Activated CD4-positive, alpha-beta T cell treated with anti-CD3 and anti-CD28 coated beads, Interleukin-2, amount 50 U/mL, for 4 hours (primary cell): Measurements from ENCODE around the gene PNPLA7.
A peak's percentile ranks its signal among the peaks of the same experiment; 100 is the strongest.

ENCODE experiments used
- DNase-seq, 2 experiments: peaks; one replicate each; pipeline ENCODE4 v3.0.0-alpha.2; 2020

The PNPLA7 gene

GRCh38 chr9:137446851-137447471, 103.2 kb downstream of the PNPLA7 start:
- DNase-seq, result no peak

GRCh38 chr9:137445930-137446431, 104.2 kb downstream of the PNPLA7 start:
- no peak for DNase-seq

- DNase-seq, result peak; percentile 85 to 91
Observed at GRCh38 chr9:137445275-137445807, 104.9 kb downstream of the PNPLA7 start.

GRCh38 chr9:137444106-137444790, 106.0 kb downstream of the PNPLA7 start:
- DNase-seq, result no peak

GRCh38 chr9:137441935-137442321, 108.3 kb downstream of the PNPLA7 start:
- no peak for DNase-seq

- DNase-seq, result no peak
Observed at GRCh38 chr9:137441289-137441934, 108.8 kb downstream of the PNPLA7 start, which contains the start of gene ENTPD8. Gene ENTPD8, minus strand, starts transcription at chr9:137441357. Its CDS starts 3,072 bp downstream, at chr9:137438285.

GRCh38 chr9:137439158-137439714, 111.0 kb downstream of the PNPLA7 start:
- DNase-seq, result no peak

- no peak for DNase-seq
Observed at GRCh38 chr9:137438591-137439157, 111.5 kb downstream of the PNPLA7 start.

GRCh38 chr9:137437691-137438590, 112.3 kb downstream of the PNPLA7 start:
- DNase-seq, result no peak

GRCh38 chr9:137436761-137437600, 113.2 kb downstream of the PNPLA7 start:
- DNase-seq, result no peak

GRCh38 chr9:137435980-137436760, 114.0 kb downstream of the PNPLA7 start:
- no peak for DNase-seq

GRCh38 chr9:137435381-137435891, 114.8 kb downstream of the PNPLA7 start:
- no peak for DNase-seq

- no peak for DNase-seq
Observed at GRCh38 chr9:137434498-137435380, 115.5 kb downstream of the PNPLA7 start.

GRCh38 chr9:137433916-137434431, 116.2 kb downstream of the PNPLA7 start:
- DNase-seq, result no peak

GRCh38 chr9:137433349-137433915, 116.8 kb downstream of the PNPLA7 start:
- DNase-seq, result no peak

GRCh38 chr9:137432687-137433348, 117.4 kb downstream of the PNPLA7 start:
- DNase-seq, result no peak

GRCh38 chr9:137431416-137431931, 118.7 kb downstream of the PNPLA7 start:
- no peak for DNase-seq
